Lower lobe of right lung (tissue), 2 donors: Measurements from ENCODE around the gene KIF9. TPM values are rescaled to one million over a fixed set of nuclear protein-coding genes. Genes with fewer than 3 reads are reported as not detected.
A peak's percentile ranks its signal among the peaks of the same experiment; 100 is the strongest.

ENCODE experiments used
- ATAC-seq, 2 donors: fragments of 200-7000 bp; cut with Tn5 transposase; one replicate each; pipeline ENCODE4 v1.9.1; 2020 to 2022; ENCODE audit warnings: mild to moderate bottlenecking in 2 of 2, moderate library complexity in 2 of 2
- DNase-seq: peaks from one replicate; pipeline ENCODE4 v3.0.0-alpha.2; 2020
- H3K27ac ChIP-seq: fragments of 200-600 bp; one replicate; pipeline ENCODE4 v1.8.0; 2022
- H3K27me3 ChIP-seq: fragments of 200-600 bp; one replicate; pipeline ENCODE4 v1.8.0; 2022; ENCODE audit warnings: low read depth
- H3K36me3 ChIP-seq: fragments of 200-600 bp; one replicate; pipeline ENCODE4 v1.8.0; 2022; ENCODE audit warnings: mild to moderate bottlenecking
- H3K4me1 ChIP-seq: fragments of 200-600 bp; one replicate; pipeline ENCODE4 v1.8.0; 2022
- H3K4me3 ChIP-seq: fragments of 200-600 bp; one replicate; pipeline ENCODE4 v1.8.0; 2022; ENCODE audit warnings: mild to moderate bottlenecking
- H3K9me3 ChIP-seq: fragments of 200-600 bp; one replicate; pipeline ENCODE4 v1.8.0; 2022
- CTCF ChIP-seq: fragments of 200-600 bp; IDR thresholded peaks from one replicate; pipeline ENCODE4 v1.8.0; 2022; ENCODE audit warnings: antibody characterized with exemption, mild to moderate bottlenecking
- intact Hi-C: fragments of 100-400 bp; cut with DNase I; formaldehyde crosslinking; loops from one replicate; pipeline ENCODE4 v1.11.0; 2022
- long read RNA-seq: library from polyadenylated mRNA; unstranded; transcript quantifications from one replicate; pipeline ENCODE4 v2.0.0, GENCODE V29; 2021
- total RNA-seq: library from RNA; stranded (reverse); fragmentation: NEBNext Ultra II Directional; extraction: Animal tissue kit (Norgen Biotek cat#: 25700); gene quantifications from one replicate; pipeline ENCODE4 v1.2.1, GENCODE V29; 2021
- donor health status: DM: no; HTN: yes; CAD: no; lungs with severe emphysema.

KIF9 gene, protein sequence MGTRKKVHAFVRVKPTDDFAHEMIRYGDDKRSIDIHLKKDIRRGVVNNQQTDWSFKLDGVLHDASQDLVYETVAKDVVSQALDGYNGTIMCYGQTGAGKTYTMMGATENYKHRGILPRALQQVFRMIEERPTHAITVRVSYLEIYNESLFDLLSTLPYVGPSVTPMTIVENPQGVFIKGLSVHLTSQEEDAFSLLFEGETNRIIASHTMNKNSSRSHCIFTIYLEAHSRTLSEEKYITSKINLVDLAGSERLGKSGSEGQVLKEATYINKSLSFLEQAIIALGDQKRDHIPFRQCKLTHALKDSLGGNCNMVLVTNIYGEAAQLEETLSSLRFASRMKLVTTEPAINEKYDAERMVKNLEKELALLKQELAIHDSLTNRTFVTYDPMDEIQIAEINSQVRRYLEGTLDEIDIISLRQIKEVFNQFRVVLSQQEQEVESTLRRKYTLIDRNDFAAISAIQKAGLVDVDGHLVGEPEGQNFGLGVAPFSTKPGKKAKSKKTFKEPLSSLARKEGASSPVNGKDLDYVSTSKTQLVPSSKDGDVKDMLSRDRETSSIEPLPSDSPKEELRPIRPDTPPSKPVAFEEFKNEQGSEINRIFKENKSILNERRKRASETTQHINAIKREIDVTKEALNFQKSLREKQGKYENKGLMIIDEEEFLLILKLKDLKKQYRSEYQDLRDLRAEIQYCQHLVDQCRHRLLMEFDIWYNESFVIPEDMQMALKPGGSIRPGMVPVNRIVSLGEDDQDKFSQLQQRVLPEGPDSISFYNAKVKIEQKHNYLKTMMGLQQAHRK
- total RNA-seq = 8.7 TPM
- long read RNA-seq, partial matches to known transcripts = 1 of 6 reads
- long read RNA-seq, other reads (novel, unspliced or antisense) = 2 of 6 reads

DNA sequence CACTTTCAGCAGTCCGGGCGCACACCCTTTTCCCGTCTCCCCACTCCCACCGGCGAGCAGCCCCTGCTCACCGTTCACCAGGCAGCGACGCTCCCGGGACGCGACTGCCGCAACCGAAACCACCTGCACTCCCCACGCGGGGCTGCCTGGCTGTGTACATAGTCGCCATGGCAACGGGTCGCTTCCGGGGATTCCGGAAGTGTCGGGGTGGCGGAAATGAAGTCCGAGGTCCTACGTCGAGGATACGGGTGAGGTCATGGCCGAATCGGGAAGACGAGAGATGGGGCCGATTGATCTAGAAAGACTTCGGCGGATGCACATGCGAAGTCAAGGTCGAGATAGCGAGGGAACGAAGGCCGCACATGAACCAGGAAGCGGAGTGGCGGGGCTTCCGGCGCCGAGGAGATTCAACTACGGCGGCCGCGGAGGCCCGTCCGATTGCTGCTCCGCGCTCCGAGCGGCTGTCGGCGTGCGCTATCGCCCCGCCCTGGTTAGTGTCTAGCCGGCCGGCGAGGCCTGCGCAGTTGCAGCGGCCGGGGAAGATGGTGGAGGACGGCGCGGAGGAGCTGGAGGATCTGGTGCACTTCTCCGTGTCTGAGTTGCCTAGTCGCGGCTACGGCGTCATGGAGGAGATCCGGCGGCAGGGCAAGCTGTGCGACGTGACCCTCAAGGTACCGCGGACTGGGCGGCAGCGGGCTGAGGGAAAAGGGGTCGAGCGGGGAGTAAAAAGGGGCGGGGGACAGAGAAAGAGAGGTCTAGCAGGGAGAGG lies at the start of gene KIF9, which contains the start of gene KLHL18:
Gene KIF9 (minus strand): TSS at position 376 of the 769 bp plus-strand sequence. CDS start 5,425 bp downstream, outside the sequence.
Gene KLHL18 (plus strand): TSS at position 521 of the 769 bp plus-strand sequence. CDS start 22 bp downstream, at position 543.
- Histone ChIP-seq H3K27me3 (no peaks in the 10 kb centered on the region), H3K36me3 (peaks cover 4% of the 10 kb centered on the region), H3K9me3 (no peaks in the 10 kb centered on the region), H3K4me1 (peaks cover 45% of the 10 kb centered on the region), H3K4me3 (peak within 1 kb of the TSS; percentile 89), H3K27ac (peak within 1 kb of the TSS; percentile 98)
- intact Hi-C loops = no loop called here
- DNase-seq (peak; percentile 97), ATAC-seq (peak; percentile 96 to 97)
- no peak for TF ChIP-seq CTCF

GRCh38 chr3:47324278-47324865 lies 41.8 kb upstream of the KIF9 start:
- H3K36me3 ChIP-seq = peaks cover 80% of the 10 kb centered on the region
- H3K4me1 ChIP-seq = no peaks in the 10 kb centered on the region
- TF ChIP-seq CTCF = peak; percentile 73
- no peaks in the 10 kb centered on the region for H3K27me3 ChIP-seq
- intact Hi-C loops = no loop called here
- no peak for DNase-seq
- no peak overlapping the region for H3K4me3 ChIP-seq
- peak; percentile 83 to 90 for ATAC-seq
- no peaks in the 10 kb centered on the region for H3K9me3 ChIP-seq
- H3K27ac ChIP-seq = no peak overlapping the region

- H3K9me3 ChIP-seq = no peaks in the 10 kb centered on the region
- intact Hi-C loops = no loop called here
- no peak for TF ChIP-seq CTCF
- no peak overlapping the region for H3K4me3 ChIP-seq
- H3K27me3 ChIP-seq = no peaks in the 10 kb centered on the region
- ATAC-seq (no peak), DNase-seq (no peak)
- peaks cover 3% of the 10 kb centered on the region for H3K4me1 ChIP-seq
- H3K36me3 ChIP-seq = peaks cover 77% of the 10 kb centered on the region
- no peak overlapping the region for H3K27ac ChIP-seq
Measured at GRCh38 chr3:47323431-47324277, 41.1 kb upstream of the KIF9 start.

DNA sequence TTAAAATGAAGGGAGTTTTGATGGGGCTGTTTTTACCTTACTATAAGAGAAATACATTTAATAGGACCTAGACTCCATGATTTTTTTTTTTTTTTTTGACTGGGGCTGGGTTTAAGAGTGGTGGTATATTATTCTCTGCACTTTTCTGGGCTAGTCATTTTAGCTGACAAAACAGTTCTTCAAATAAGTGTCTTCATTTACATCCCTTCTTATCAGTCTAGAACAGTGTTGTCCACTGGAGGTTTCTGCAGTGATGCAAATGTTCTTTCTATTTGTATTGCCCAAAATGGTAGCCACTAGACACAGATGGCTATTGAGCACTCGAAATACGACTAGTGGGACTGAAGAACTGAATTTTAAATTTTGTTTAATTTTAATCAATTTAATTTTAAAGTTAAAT lies 37.4 kb upstream of the KIF9 start:
- ATAC-seq (no peak), DNase-seq (no peak)
- Histone ChIP-seq H3K36me3 (peaks cover 52% of the 10 kb centered on the region), H3K9me3 (no peaks in the 10 kb centered on the region), H3K4me1 (peaks cover 19% of the 10 kb centered on the region), H3K27me3 (no peaks in the 10 kb centered on the region), H3K4me3 (no peak overlapping the region), H3K27ac (no peak overlapping the region)
- no peak for TF ChIP-seq CTCF
- intact Hi-C loops = no loop called here
